B cell (primary cell): ENCODE measurements around the gene DAB1. TPM values are rescaled to one million over a fixed set of nuclear protein-coding genes. Genes with fewer than 3 reads are reported as not detected.

Experiments
- ATAC-seq: fragments of 200-7000 bp; cut with Tn5 transposase; one replicate; pipeline ENCODE4 v1.10.0; 2021; ENCODE audit warnings: low read depth, mild to moderate bottlenecking, moderate number of reproducible peaks, moderate library complexity
- CTCF ChIA-PET: fragments of 350-600 bp; sonication (Branson Sonifier 250); formaldehyde crosslinking; loops from one replicate; lab custom pipeline; 2021; ENCODE audit warnings: antibody characterized with exemption, inconsistent platforms; lab: Charles Lee
- POLR2A ChIA-PET: fragments of 350-600 bp; sonication (Branson Sonifier 250); formaldehyde crosslinking; loops from one replicate; lab custom pipeline; 2021; ENCODE audit warnings: antibody characterized with exemption; lab: Charles Lee
- DNase-seq: peaks from one replicate; pipeline ENCODE4 v3.0.0; 2013
- H2AFZ ChIP-seq: 2 replicates; pipeline ENCODE4 v1.6.1; 2012; ENCODE audit warnings: mild to moderate bottlenecking, low read depth, low read length; ENCODE audit not compliant: insufficient read depth, poor library complexity, severe bottlenecking
- H3K27ac ChIP-seq, 2 donors: 1 replicate in 1 of 2; 2 replicates in 1 of 2; pipeline ENCODE4 v1.5.1; 2012 to 2013; ENCODE audit warnings: low read length in 2 of 2, mild to moderate bottlenecking in 2 of 2, moderate library complexity in 1 of 2
- H3K27me3 ChIP-seq, 4 experiments: fragments of 200-600 bp in 1 of 4; sonication (generic) in 1 of 4; replicated peaks in 1 of 4; 1 replicate in 2 of 4; 2 replicates in 2 of 4; pipeline versions ENCODE4 v1.6.1 to v1.7.0; 2013 to 2016; ENCODE audit warnings: low read length in 3 of 4, mild to moderate bottlenecking in 2 of 4, mixed read lengths in 1 of 4, moderate library complexity in 1 of 4; ENCODE audit not compliant: insufficient read depth in 4 of 4, control insufficient read depth in 3 of 4; ENCODE audit errors: control extremely low read depth in 1 of 4
- H3K36me3 ChIP-seq, 2 experiments: replicated peaks in 1 of 2; 1 replicate in 1 of 2; 2 replicates in 1 of 2; pipeline versions ENCODE4 v1.6.1 to v1.7.1; 2013; ENCODE audit warnings: low read length in 1 of 2; ENCODE audit not compliant: insufficient read depth in 2 of 2, control insufficient read depth in 1 of 2; ENCODE audit errors: control extremely low read depth in 1 of 2, extremely low read depth in 1 of 2
- H3K4me1 ChIP-seq, 2 donors: fragments of 200-600 bp in 1 of 2; sonication (generic) in 1 of 2; 1 replicate in 1 of 2; 2 replicates in 1 of 2; pipeline versions ENCODE4 v1.5.1 to v1.6.1; 2013 to 2017; ENCODE audit warnings: low read length in 2 of 2; ENCODE audit not compliant: control insufficient read depth in 2 of 2, insufficient read depth in 2 of 2
- H3K4me2 ChIP-seq: replicated peaks from 2 replicates; pipeline ENCODE3; 2012; ENCODE audit warnings: mild to moderate bottlenecking, low read depth, low read length; ENCODE audit not compliant: poor library complexity, severe bottlenecking
- H3K4me3 ChIP-seq, 5 experiments: fragments of 200-600 bp in 1 of 5; sonication (generic) in 1 of 5; 1 replicate in 3 of 5; 2 replicates in 2 of 5; pipeline versions ENCODE4 v1.5.1 to v1.7.0; 2011 to 2016; ENCODE audit warnings: low read length in 4 of 5, mild to moderate bottlenecking in 4 of 5, low read depth in 2 of 5, control low read depth in 1 of 5, moderate library complexity in 1 of 5; ENCODE audit not compliant: insufficient read depth in 1 of 5; ENCODE audit errors: control extremely low read depth in 1 of 5, extremely low read depth in 1 of 5
- H3K79me2 ChIP-seq: fragments of 200-600 bp; sonication (generic); one replicate; pipeline ENCODE4 v1.6.0; 2016; ENCODE audit warnings: low read length; ENCODE audit not compliant: control insufficient read depth, insufficient read depth
- H3K9ac ChIP-seq: fragments of 200-600 bp; sonication (generic); 2 replicates; pipeline ENCODE4 v1.6.1; 2017; ENCODE audit warnings: mild to moderate bottlenecking, low read length, moderate library complexity
- H3K9me3 ChIP-seq, 3 donors: one replicate each; pipeline versions ENCODE4 v1.6.1 to v1.7.1; 2013; ENCODE audit warnings: low read length in 2 of 3; ENCODE audit not compliant: control insufficient read depth in 2 of 3, insufficient read depth in 1 of 3; ENCODE audit errors: control extremely low read depth in 1 of 3
- H4K20me1 ChIP-seq: 2 replicates; pipeline ENCODE4 v1.6.0; 2012; ENCODE audit warnings: mild to moderate bottlenecking, low read length; ENCODE audit not compliant: insufficient read depth, control insufficient read depth, poor library complexity, severe bottlenecking
- H3K27ac Mint-ChIP-seq: one replicate; pipeline ENCODE4 v1.8.0; 2021; ENCODE audit warnings: mixed read lengths
- H3K27me3 Mint-ChIP-seq: one replicate; pipeline ENCODE4 v1.8.0; 2021; ENCODE audit warnings: mixed read lengths
- H3K4me1 Mint-ChIP-seq: one replicate; pipeline ENCODE4 v1.8.0; 2021; ENCODE audit warnings: mixed read lengths
- H3K4me3 Mint-ChIP-seq: one replicate; pipeline ENCODE4 v1.8.0; 2021; ENCODE audit warnings: mixed read lengths
- H3K9me3 Mint-ChIP-seq: one replicate; pipeline ENCODE4 v1.8.0; 2022; ENCODE audit warnings: mixed read lengths; ENCODE audit not compliant: insufficient read depth
- EZH2 ChIP-seq: IDR thresholded peaks from 2 replicates; pipeline ENCODE4 v1.6.1; 2012; ENCODE audit warnings: borderline replicate concordance, low read depth, mild to moderate bottlenecking, moderate library complexity, low read length; ENCODE audit not compliant: insufficient read depth, poor library complexity, severe bottlenecking
- WGBS: methylation state at CpG from one replicate; pipeline ENCODE4 v1.1.5; 2013; ENCODE audit warnings: missing lambda C conversion rate; ENCODE audit not compliant: insufficient coverage; 5-methylcytosine and 5-hydroxymethylcytosine counted together
- intact Hi-C: fragments of 100-400 bp; cut with micrococcal nuclease; formaldehyde crosslinking; loops from one replicate; pipeline ENCODE4 v1.10.0; 2022
- polyA plus RNA-seq: library from polyadenylated mRNA; depleted of rRNA; stranded (reverse); fragments of >200 nt; gene quantifications from 2 replicates; pipeline ENCODE4 v1.2.3, GENCODE V29; 2012
- total RNA-seq, 2 donors: library from RNA; stranded (reverse); fragments of 120-200 nt in 1 of 2; gene quantifications; 1 replicate in 1 of 2; 2 replicates in 1 of 2; pipeline versions ENCODE4 v1.2.3 to v1.2.4, GENCODE V29; 2013 to 2022
- TF ChIP-seq, protein P1 (sequence below): fragments of 200-600 bp; IDR thresholded peaks from one replicate; pipeline ENCODE4 v1.8.0; 2022; ENCODE audit warnings: antibody characterized with exemption, mild to moderate bottlenecking

The DAB1 gene
- total and polyA plus RNA-seq, 2 donors (not counting 1 experiment from before 2014, with no cell fraction given), result not detected

DNA sequence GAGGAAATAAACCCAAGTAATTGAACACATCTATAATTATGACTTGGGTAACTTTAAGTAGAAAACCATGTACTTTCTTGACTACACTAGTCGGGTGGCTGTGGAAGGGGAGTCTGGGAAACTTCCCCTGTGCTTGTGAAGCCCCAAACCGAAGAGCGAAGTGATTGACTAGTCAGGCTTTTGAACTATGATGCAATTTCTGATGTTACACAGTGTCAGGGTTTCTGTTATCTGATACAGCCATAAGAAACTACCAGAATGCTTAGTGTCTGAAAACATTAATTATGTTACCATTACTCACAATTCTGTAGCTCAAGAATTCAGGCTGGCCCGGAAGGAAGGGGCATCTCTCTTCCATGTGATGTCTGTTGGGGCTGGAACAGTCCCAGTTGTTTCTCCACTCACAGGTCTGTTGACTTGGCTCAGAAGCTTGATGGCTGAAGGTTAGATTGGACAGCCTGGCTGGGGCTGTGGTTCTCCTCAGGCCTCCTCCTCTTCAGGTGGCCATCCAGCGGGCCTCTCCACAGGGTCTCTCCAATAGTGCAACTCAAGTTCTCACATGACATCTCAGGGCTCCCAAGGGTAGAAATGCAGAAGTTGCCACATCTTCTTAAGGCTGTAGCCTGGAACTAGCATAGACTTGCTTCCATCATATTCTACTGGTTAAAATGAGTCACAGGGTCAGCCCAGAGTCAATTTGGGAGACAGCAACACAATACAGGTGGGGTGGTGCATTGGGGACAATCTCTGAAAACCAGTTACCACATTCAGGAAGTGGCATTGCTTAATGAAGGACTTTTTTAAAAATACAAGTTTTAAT, 449.7 kb downstream of the DAB1 start:
- TF ChIP-seq EZH2, result no peak
- TF ChIP-seq, protein P1, sequence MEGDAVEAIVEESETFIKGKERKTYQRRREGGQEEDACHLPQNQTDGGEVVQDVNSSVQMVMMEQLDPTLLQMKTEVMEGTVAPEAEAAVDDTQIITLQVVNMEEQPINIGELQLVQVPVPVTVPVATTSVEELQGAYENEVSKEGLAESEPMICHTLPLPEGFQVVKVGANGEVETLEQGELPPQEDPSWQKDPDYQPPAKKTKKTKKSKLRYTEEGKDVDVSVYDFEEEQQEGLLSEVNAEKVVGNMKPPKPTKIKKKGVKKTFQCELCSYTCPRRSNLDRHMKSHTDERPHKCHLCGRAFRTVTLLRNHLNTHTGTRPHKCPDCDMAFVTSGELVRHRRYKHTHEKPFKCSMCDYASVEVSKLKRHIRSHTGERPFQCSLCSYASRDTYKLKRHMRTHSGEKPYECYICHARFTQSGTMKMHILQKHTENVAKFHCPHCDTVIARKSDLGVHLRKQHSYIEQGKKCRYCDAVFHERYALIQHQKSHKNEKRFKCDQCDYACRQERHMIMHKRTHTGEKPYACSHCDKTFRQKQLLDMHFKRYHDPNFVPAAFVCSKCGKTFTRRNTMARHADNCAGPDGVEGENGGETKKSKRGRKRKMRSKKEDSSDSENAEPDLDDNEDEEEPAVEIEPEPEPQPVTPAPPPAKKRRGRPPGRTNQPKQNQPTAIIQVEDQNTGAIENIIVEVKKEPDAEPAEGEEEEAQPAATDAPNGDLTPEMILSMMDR, result no peak
- H3K27ac ChIP-seq, result no peak overlapping the region
- no peak overlapping the region for H3K4me3 ChIP-seq
- DNase-seq (no peak), ATAC-seq (no peak)
- H3K9ac ChIP-seq, result no peak overlapping the region
- 96% methylated on average over 4 of the region's 5 CpGs for WGBS
- Mint-ChIP-seq H3K4me1 (no peaks in the 10 kb centered on the region), H3K27me3 (peaks cover 7% of the 10 kb centered on the region), H3K27ac (no peak overlapping the region), H3K4me3 (no peak overlapping the region), H3K9me3 (no peaks in the 10 kb centered on the region)
- H3K79me2 ChIP-seq, result no peaks in the 10 kb centered on the region
- POLR2A ChIA-PET, result no interaction called here
- peaks cover 0 to under 1% (median 0%) of the 10 kb centered on the region in 3 donors for H3K9me3 ChIP-seq
- H2AFZ ChIP-seq, result no peak overlapping the region
- intact Hi-C loops, result no loop called here
- H4K20me1 ChIP-seq, result no peaks in the 10 kb centered on the region
- H3K27me3 ChIP-seq, result no peaks in the 10 kb centered on the region
- H3K36me3 ChIP-seq, result no peaks in the 10 kb centered on the region
- no peak overlapping the region for H3K4me2 ChIP-seq
- no peaks in the 10 kb centered on the region for H3K4me1 ChIP-seq
- CTCF ChIA-PET, result no interaction called here

DNA sequence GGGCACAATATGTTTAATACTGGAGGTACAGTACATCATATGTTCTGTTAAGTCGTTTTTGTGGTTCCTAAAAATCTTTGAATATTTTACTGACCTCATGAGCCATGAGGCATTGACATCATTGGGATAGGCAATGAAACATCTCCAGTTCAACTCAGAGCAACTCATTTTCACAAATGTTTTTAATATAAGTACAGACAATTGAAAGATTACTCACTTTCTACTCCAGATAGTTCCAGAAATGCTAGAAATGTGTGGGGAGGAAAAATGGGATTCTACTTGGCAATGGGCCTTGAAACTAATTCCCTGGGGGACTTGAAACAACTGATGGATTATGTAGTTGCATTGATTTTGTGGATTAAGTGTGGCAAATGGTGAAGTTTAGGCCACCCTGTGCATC, 450.9 kb downstream of the DAB1 start:
- WGBS, result no CpG with 5 or more reads among the region's 1 CpG
- Mint-ChIP-seq H3K4me1 (no peaks in the 10 kb centered on the region), H3K4me3 (no peak overlapping the region), H3K9me3 (no peaks in the 10 kb centered on the region), H3K27me3 (peaks cover 4% of the 10 kb centered on the region), H3K27ac (no peak overlapping the region)
- intact Hi-C loops, result no loop called here
- Histone ChIP-seq H3K36me3 (no peaks in the 10 kb centered on the region), H4K20me1 (no peaks in the 10 kb centered on the region), H3K9ac (no peak overlapping the region), H3K9me3 (peaks cover 0 to 3% (median 0%) of the 10 kb centered on the region in 3 donors), H2AFZ (no peak overlapping the region), H3K79me2 (no peaks in the 10 kb centered on the region), H3K4me3 (no peak overlapping the region), H3K27me3 (no peaks in the 10 kb centered on the region), H3K27ac (no peak overlapping the region), H3K4me1 (no peaks in the 10 kb centered on the region), H3K4me2 (no peak overlapping the region)
- ChIA-PET POLR2A (no interaction called here), CTCF (no interaction called here)
- no peak for TF ChIP-seq EZH2
- TF ChIP-seq, protein P1, result no peak
- DNase-seq (no peak), ATAC-seq (no peak)
